ENCODE measurements around the gene PLCH1. TPM values are rescaled to one million over a fixed set of nuclear protein-coding genes. Genes with fewer than 3 reads are reported as not detected.

Gene PLCH1
- total RNA-seq, 1 donor from 2014 or later: 2.9 TPM

- no peaks in the 10 kb centered on the region for H3K36me3 ChIP-seq (ENCODE audit: control insufficient read depth, insufficient read depth, low read length)
- DNase-seq (ENCODE audit: low read depth): no peak
- no peak for TF ChIP-seq CTCF (IDR thresholded peaks at IDR 0.05; ENCODE audit: insufficient read depth, low read length, poor library complexity, severe bottlenecking)
- no peak overlapping the region for H3K4me3 ChIP-seq (ENCODE audit: low read depth, low read length)
- no peaks in the 10 kb centered on the region for H3K27me3 ChIP-seq (ENCODE audit: control insufficient read depth, insufficient read depth, low read length)
Observed at GRCh38 chr3:155377847-155378246, 367.0 kb downstream of the PLCH1 start.

GRCh38 chr3:155377071-155377470, 367.8 kb downstream of the PLCH1 start:
- Histone ChIP-seq H3K36me3 (ENCODE audit: control insufficient read depth, insufficient read depth, low read length) (no peaks in the 10 kb centered on the region), H3K27me3 (ENCODE audit: control insufficient read depth, insufficient read depth, low read length) (no peaks in the 10 kb centered on the region), H3K4me3 (ENCODE audit: low read depth, low read length) (no peak overlapping the region)
- no peak for TF ChIP-seq CTCF (IDR thresholded peaks at IDR 0.05; ENCODE audit: insufficient read depth, low read length, poor library complexity, severe bottlenecking)
- no peak for DNase-seq (ENCODE audit: low read depth)

GRCh38 chr3:155372281-155372680, 372.6 kb downstream of the PLCH1 start:
- TF ChIP-seq CTCF (IDR thresholded peaks at IDR 0.05; ENCODE audit: insufficient read depth, low read length, poor library complexity, severe bottlenecking): no peak
- Histone ChIP-seq H3K4me3 (ENCODE audit: low read depth, low read length) (no peak overlapping the region), H3K36me3 (ENCODE audit: control insufficient read depth, insufficient read depth, low read length) (no peaks in the 10 kb centered on the region), H3K27me3 (ENCODE audit: control insufficient read depth, insufficient read depth, low read length) (no peaks in the 10 kb centered on the region)
- DNase-seq (ENCODE audit: low read depth): no peak

- no peak for DNase-seq (ENCODE audit: low read depth)
- Histone ChIP-seq H3K36me3 (ENCODE audit: control insufficient read depth, insufficient read depth, low read length) (no peaks in the 10 kb centered on the region), H3K4me3 (ENCODE audit: low read depth, low read length) (no peak overlapping the region), H3K27me3 (ENCODE audit: control insufficient read depth, insufficient read depth, low read length) (no peaks in the 10 kb centered on the region)
- no peak for TF ChIP-seq CTCF (IDR thresholded peaks at IDR 0.05; ENCODE audit: insufficient read depth, low read length, poor library complexity, severe bottlenecking)
Observed at GRCh38 chr3:155370764-155371503, 373.9 kb downstream of the PLCH1 start.

- Histone ChIP-seq H3K27me3 (ENCODE audit: control insufficient read depth, insufficient read depth, low read length) (no peaks in the 10 kb centered on the region), H3K36me3 (ENCODE audit: control insufficient read depth, insufficient read depth, low read length) (no peaks in the 10 kb centered on the region), H3K4me3 (ENCODE audit: low read depth, low read length) (no peak overlapping the region)
- no peak for TF ChIP-seq CTCF (IDR thresholded peaks at IDR 0.05; ENCODE audit: insufficient read depth, low read length, poor library complexity, severe bottlenecking)
- no peak for DNase-seq (ENCODE audit: low read depth)
Observed at GRCh38 chr3:155370198-155370597, 374.7 kb downstream of the PLCH1 start.

GRCh38 chr3:155369735-155370134, 375.1 kb downstream of the PLCH1 start:
- no peaks in the 10 kb centered on the region for H3K36me3 ChIP-seq (ENCODE audit: control insufficient read depth, insufficient read depth, low read length)
- no peak for DNase-seq (ENCODE audit: low read depth)
- no peak for TF ChIP-seq CTCF (IDR thresholded peaks at IDR 0.05; ENCODE audit: insufficient read depth, low read length, poor library complexity, severe bottlenecking)
- no peak overlapping the region for H3K4me3 ChIP-seq (ENCODE audit: low read depth, low read length)
- H3K27me3 ChIP-seq (ENCODE audit: control insufficient read depth, insufficient read depth, low read length): no peaks in the 10 kb centered on the region
